ENCODE results near the gene TMEM186. TPM values are rescaled to one million over a fixed set of nuclear protein-coding genes. Genes with fewer than 3 reads are reported as not detected.

Gene TMEM186
- total and polyA plus RNA-seq, 2 of the 8 experiments (the other 6 are each of a cell fraction or from before 2014, with no cell fraction given): 13.1 TPM

DNA sequence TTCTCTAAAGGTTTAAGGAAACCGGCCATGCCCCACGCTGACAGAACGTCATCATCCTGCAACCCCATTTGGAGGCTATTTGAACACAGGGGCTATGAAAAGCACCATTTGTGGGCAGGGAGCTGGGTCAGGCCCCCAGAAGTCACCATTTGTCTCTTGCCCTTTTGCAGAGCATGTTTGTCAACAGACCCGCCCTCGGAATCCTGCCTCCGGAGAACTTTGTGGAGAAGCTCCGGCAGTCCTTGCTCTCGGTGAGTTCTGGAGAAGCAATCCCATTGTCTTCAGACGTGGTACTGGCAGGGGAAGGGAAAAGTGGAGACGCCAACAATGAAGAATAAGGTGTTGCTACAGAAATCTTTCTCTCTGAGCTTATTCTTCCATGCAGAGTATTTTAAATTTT is 33.5 kb downstream of the TMEM186 start:
- H2AK5ac ChIP-seq (ENCODE audit: low read depth, low read length): no peak overlapping the region
- no peak overlapping the region for H3K56ac ChIP-seq (replicated peaks; ENCODE audit: insufficient read length, low read depth, low read length)
- H3K4me1 ChIP-seq (replicated peaks in 1 of 4; ENCODE audit: control insufficient read depth in 3 of 4, insufficient read depth in 4 of 4, low read length in 3 of 4): peaks cover 0 to 11% (median 5%) of the 10 kb centered on the region in 4 experiments; a peak in 4 of 7 replicates
- DNase-seq (ENCODE audit: low read depth in 1 of 2, low spot score in 2 of 2) (no peak), FAIRE-seq (no peak)
- no peaks in the 10 kb centered on the region for H3K79me1 ChIP-seq (ENCODE audit: low read depth, low read length)
- ChIA-PET POLR2A (ENCODE audit: partially characterized antibody) (interaction anchor here (1.0 to 1.7 kb wide), 2 partner anchors 12 to 105 kb away, joined by 4 to 5 read pairs; partner anchors contain the start of gene CARHSP1), CTCF (ENCODE audit: partially characterized antibody) (interaction anchor here (0.6 to 1.5 kb wide), 5 partner anchors 28 to 195 kb away, joined by 3 to 5 read pairs (median 4); no protein-coding TSS in a partner anchor)
- peak overlapping the region in 1 of 2 experiments; percentile 12; a peak in 1 of 4 replicates for H3K4me2 ChIP-seq (ENCODE audit: insufficient read depth in 1 of 2, low read depth in 2 of 2, low read length in 2 of 2)
- 65% methylated on average over 10 of the region's 10 CpGs; no CpG with 5 or more reads in 1 of the 2 experiments for WGBS, 2 experiments (ENCODE audit: extremely low coverage in 1 of 2, insufficient coverage in 1 of 2, insufficient read length in 1 of 2, insufficient replicate concordance in 2 of 2, low coverage in 1 of 2, low lambda C conversion rate in 2 of 2, missing lambda C conversion rate in 1 of 2)
- H2BK20ac ChIP-seq (ENCODE audit: low read length): no peak overlapping the region
- no peak overlapping the region for H3K14ac ChIP-seq (ENCODE audit: insufficient read length)
- no peaks in the 10 kb centered on the region for H3K79me2 ChIP-seq (ENCODE audit: control insufficient read depth in 1 of 2, insufficient read depth in 2 of 2, low read length in 2 of 2)
- no peak overlapping the region; the same call in 1 of the 2 replicates for H3K18ac ChIP-seq (ENCODE audit: extremely low read depth, low read length)
- no peak overlapping the region for H3K4ac ChIP-seq (replicated peaks; ENCODE audit: insufficient read length, low read depth, low read length)
- no peak overlapping the region for H2BK5ac ChIP-seq (ENCODE audit: low read depth, low read length)
- no peak overlapping the region for H4K91ac ChIP-seq (replicated peaks; ENCODE audit: insufficient read length, low read length)
- no peak overlapping the region for H3K27ac ChIP-seq (ENCODE audit: low read depth, low read length)
- no peaks in the 10 kb centered on the region for H3K27me3 ChIP-seq (replicated peaks in 1 of 4; ENCODE audit: control insufficient read depth in 3 of 4, extremely low read depth in 1 of 4, insufficient read depth in 3 of 4, low read length in 3 of 4)
- H3K4me3 ChIP-seq (ENCODE audit: extremely low read depth in 1 of 4, insufficient read depth in 2 of 4, low read depth in 3 of 4, low read length in 4 of 4): no peak overlapping the region
- TF ChIP-seq SIX5 (IDR thresholded peaks at IDR 0.05; ENCODE audit: low read depth, low read length) (no peak), TEAD4 (IDR thresholded peaks at IDR 0.05; ENCODE audit: low read depth, low read length) (no peak), CEBPB (IDR thresholded peaks at IDR 0.05; ENCODE audit: low read depth, low read length) (no peak), JUND (IDR thresholded peaks at IDR 0.05; ENCODE audit: low read length) (no peak), ATF3 (IDR thresholded peaks at IDR 0.05; ENCODE audit: insufficient read depth, low read depth, low read length) (no peak), SIRT6 (IDR thresholded peaks at IDR 0.05; ENCODE audit: low read length) (no peak), TBP (IDR thresholded peaks at IDR 0.05; ENCODE audit: low read depth, low read length) (no peak), KDM4A (IDR thresholded peaks at IDR 0.05; ENCODE audit: low read depth, low read length, severe bottlenecking) (no peak), MAFK (IDR thresholded peaks at IDR 0.05; ENCODE audit: low read depth, low read length) (no peak), EZH2 (IDR thresholded peaks at IDR 0.05; ENCODE audit: low read depth, low read length, severe bottlenecking) (no peak), CBX5 (IDR thresholded peaks at IDR 0.05; ENCODE audit: low read depth, low read length) (no peak), JUN (IDR thresholded peaks at IDR 0.05; ENCODE audit: low read depth, low read length) (no peak), TAF7 (optimal IDR thresholded peaks at IDR 0.05; ENCODE audit: borderline replicate concordance, low read depth, low read length) (no peak), RXRA (IDR thresholded peaks at IDR 0.05; ENCODE audit: insufficient read depth, low read depth, low read length) (no peak)
- H2BK15ac ChIP-seq (ENCODE audit: low read length): 0 out of 2 replicates have a peak overlapping the region, but pooled peaks have one; percentile 81
- H4K5ac ChIP-seq (ENCODE audit: insufficient read length, low read depth, low read length): no peak overlapping the region
- H4K20me1 ChIP-seq (replicated peaks in 1 of 2; ENCODE audit: control insufficient read depth in 1 of 2, insufficient read depth in 2 of 2, low read length in 2 of 2): no peaks in the 10 kb centered on the region
- no peaks in the 10 kb centered on the region for H3K23me2 ChIP-seq (ENCODE audit: low read depth, low read length)
- H3K9ac ChIP-seq (replicated peaks in 1 of 4; ENCODE audit: extremely low read depth in 1 of 4, low read depth in 3 of 4, low read length in 3 of 4): no peak overlapping the region
- H4K8ac ChIP-seq (ENCODE audit: extremely low read depth, insufficient read depth, low read length): no peak overlapping the region
- H3K36me3 ChIP-seq (ENCODE audit: control insufficient read depth in 2 of 4, insufficient read depth in 4 of 4, low read length in 3 of 4): no peaks in the 10 kb centered on the region
- no peak overlapping the region for H3K23ac ChIP-seq (ENCODE audit: insufficient read length)
- 0 out of 2 replicates have a peak overlapping the region, but pooled peaks have one; percentile 4 for H2AFZ ChIP-seq (ENCODE audit: low read length)
- H2BK12ac ChIP-seq (ENCODE audit: low read depth, low read length): 0 out of 2 replicates have a peak overlapping the region, but pooled peaks have one; percentile 50
- H3K9me3 ChIP-seq (ENCODE audit: insufficient read depth in 2 of 2, low read depth in 1 of 2, low read length in 1 of 2): no peaks in the 10 kb centered on the region
- no peak overlapping the region for H2BK120ac ChIP-seq (replicated peaks; ENCODE audit: low read depth, low read length)

Data from H1 (cell line).